Endothelial cell (in vitro differentiated cells): Measurements from ENCODE around the gene PDE4D. TPM values are rescaled to one million over a fixed set of nuclear protein-coding genes. Genes with fewer than 3 reads are reported as not detected.
A peak's percentile ranks its signal among the peaks of the same experiment; 100 is the strongest.

ENCODE experiments used
- DNase-seq: peaks from one replicate; pipeline ENCODE4 v3.0.0; 2021; ENCODE audit warnings: low spot score
- H3K27ac Mint-ChIP-seq: one replicate; pipeline ENCODE4 v1.8.0; 2021; ENCODE audit warnings: mixed read lengths, inconsistent platforms; ENCODE audit not compliant: unreplicated experiment
- H3K27me3 Mint-ChIP-seq: one replicate; pipeline ENCODE4 v1.8.0; 2021; ENCODE audit warnings: mild to moderate bottlenecking, moderate library complexity, mixed read lengths, inconsistent platforms; ENCODE audit not compliant: unreplicated experiment
- H3K36me3 Mint-ChIP-seq: one replicate; pipeline ENCODE4 v1.8.0; 2021; ENCODE audit warnings: mild to moderate bottlenecking, low read depth, mixed read lengths, inconsistent platforms; ENCODE audit not compliant: unreplicated experiment
- H3K4me1 Mint-ChIP-seq: one replicate; pipeline ENCODE4 v1.8.0; 2021; ENCODE audit warnings: mild to moderate bottlenecking, mixed read lengths, inconsistent platforms; ENCODE audit not compliant: unreplicated experiment
- H3K4me3 Mint-ChIP-seq: one replicate; pipeline ENCODE4 v1.8.0; 2021; ENCODE audit warnings: mild to moderate bottlenecking, mixed read lengths, inconsistent platforms; ENCODE audit not compliant: unreplicated experiment
- H3K9me3 Mint-ChIP-seq: one replicate; pipeline ENCODE4 v1.8.0; 2021; ENCODE audit warnings: mixed read lengths, inconsistent platforms; ENCODE audit not compliant: unreplicated experiment
- total RNA-seq: library from RNA; stranded (reverse); fragmentation: NEBNext Ultra II Directional; extraction: Animal tissue kit (Norgen Biotek cat#: 25700); gene quantifications from one replicate; pipeline ENCODE4 v1.2.1, GENCODE V29; 2021; ENCODE audit not compliant: unreplicated experiment
- TF ChIP-seq, protein P1 (sequence below): fragments of 200-600 bp; sonication (generic); IDR thresholded peaks from one replicate; pipeline ENCODE4 v1.5.0; 2021; ENCODE audit warnings: antibody characterized with exemption; ENCODE audit not compliant: unreplicated experiment

PDE4D gene
- total RNA-seq, 1 donor from 2014 or later: 9.4 TPM

DNA sequence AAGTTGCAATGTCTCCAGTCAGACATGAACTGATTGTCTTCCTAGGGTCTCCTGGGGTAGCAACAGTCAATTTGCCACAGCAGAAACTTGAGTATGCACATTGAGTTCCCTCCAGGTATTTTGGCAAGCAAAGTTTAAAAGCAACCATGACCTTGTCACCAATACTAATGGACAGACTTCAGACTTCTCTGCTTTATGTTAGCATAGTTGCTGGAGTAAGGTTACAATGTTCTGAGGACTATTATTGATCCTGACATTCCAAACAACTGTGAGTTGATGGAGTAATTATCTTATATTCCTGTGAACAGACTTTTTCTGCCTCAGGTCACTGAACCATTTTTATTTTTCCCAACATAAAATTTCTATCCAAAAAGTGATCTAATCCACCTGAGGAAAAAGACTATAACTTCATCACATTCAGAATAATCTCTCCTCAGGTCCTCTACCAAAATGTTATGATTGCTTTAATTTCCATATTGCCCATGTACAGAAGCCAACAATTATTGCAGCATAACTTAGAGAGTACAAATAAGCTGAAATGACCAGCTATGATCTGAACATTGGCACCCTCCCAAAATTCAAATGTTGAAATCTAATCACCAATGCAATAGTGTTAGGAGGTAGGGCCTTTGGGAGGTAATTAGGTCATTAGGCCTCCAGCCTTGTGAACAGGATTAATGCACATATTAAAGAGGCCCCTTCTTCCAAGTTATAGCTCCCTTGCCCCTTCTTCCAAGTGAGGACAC is 228.3 kb downstream of the PDE4D start:
- TF ChIP-seq, protein P1, sequence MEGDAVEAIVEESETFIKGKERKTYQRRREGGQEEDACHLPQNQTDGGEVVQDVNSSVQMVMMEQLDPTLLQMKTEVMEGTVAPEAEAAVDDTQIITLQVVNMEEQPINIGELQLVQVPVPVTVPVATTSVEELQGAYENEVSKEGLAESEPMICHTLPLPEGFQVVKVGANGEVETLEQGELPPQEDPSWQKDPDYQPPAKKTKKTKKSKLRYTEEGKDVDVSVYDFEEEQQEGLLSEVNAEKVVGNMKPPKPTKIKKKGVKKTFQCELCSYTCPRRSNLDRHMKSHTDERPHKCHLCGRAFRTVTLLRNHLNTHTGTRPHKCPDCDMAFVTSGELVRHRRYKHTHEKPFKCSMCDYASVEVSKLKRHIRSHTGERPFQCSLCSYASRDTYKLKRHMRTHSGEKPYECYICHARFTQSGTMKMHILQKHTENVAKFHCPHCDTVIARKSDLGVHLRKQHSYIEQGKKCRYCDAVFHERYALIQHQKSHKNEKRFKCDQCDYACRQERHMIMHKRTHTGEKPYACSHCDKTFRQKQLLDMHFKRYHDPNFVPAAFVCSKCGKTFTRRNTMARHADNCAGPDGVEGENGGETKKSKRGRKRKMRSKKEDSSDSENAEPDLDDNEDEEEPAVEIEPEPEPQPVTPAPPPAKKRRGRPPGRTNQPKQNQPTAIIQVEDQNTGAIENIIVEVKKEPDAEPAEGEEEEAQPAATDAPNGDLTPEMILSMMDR: no peak
- no peak overlapping the region for H3K27ac Mint-ChIP-seq
- H3K4me1 Mint-ChIP-seq: no peaks in the 10 kb centered on the region
- no peaks in the 10 kb centered on the region for H3K27me3 Mint-ChIP-seq
- no peak overlapping the region for H3K4me3 Mint-ChIP-seq
- H3K36me3 Mint-ChIP-seq: no peaks in the 10 kb centered on the region
- DNase-seq: no peak
- H3K9me3 Mint-ChIP-seq: no peaks in the 10 kb centered on the region

DNA sequence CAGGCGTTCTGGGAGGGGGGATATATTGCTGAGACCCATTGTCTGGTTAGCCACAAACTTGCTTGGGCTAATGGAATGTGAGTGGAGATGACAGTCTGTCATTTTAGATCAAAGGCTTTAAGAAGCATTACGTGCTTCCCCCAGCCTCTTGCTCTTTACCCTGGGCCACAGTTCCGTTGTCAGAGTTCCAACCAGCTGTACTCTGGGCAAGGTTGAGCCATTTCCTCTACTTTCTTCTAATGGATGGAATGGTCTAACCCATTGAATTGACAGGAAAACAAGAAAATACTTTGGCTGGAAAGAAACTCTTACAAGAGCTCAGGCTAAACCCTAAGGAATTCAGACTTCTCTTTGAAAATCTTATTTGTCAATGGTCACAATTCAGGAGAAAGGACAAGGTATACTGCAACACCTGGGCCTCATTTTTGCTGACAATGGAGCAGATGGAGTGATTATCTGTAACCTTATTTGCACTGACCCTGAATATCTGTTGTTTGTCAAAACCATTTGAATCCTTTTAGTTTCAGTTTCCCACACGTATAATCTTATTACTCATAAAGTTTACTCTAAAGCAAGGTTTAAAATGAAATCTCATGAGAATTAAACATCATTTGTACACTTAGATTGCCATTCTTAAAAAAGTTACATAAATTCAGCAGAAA is 231.4 kb downstream of the PDE4D start:
- H3K4me3 Mint-ChIP-seq: no peak overlapping the region
- no peaks in the 10 kb centered on the region for H3K36me3 Mint-ChIP-seq
- H3K9me3 Mint-ChIP-seq: no peaks in the 10 kb centered on the region
- no peak overlapping the region for H3K27ac Mint-ChIP-seq
- no peaks in the 10 kb centered on the region for H3K4me1 Mint-ChIP-seq
- no peak for DNase-seq
- TF ChIP-seq, protein P1: no peak
- no peaks in the 10 kb centered on the region for H3K27me3 Mint-ChIP-seq

DNA sequence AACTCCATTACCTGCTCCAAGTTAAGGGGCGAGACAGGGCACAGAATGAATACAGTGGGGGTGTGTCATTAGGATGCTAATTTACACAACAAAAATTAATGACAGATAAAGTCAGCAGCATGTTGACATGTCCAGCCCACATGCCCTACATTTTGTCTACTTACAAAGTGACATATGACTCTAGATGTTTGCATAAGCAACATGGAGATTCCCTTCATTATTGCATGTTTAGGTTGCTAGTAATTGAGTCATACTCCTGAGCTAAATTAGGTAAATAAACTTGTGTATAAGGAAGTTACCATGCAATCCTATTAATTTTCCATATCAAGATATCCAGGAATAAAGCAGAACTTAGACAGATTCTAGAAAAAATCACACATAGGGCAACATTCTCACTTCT is 232.2 kb downstream of the PDE4D start:
- H3K36me3 Mint-ChIP-seq: no peaks in the 10 kb centered on the region
- H3K9me3 Mint-ChIP-seq: no peaks in the 10 kb centered on the region
- DNase-seq: no peak
- TF ChIP-seq, protein P1: no peak
- no peaks in the 10 kb centered on the region for H3K27me3 Mint-ChIP-seq
- no peaks in the 10 kb centered on the region for H3K4me1 Mint-ChIP-seq
- H3K27ac Mint-ChIP-seq: no peak overlapping the region
- no peak overlapping the region for H3K4me3 Mint-ChIP-seq

DNA sequence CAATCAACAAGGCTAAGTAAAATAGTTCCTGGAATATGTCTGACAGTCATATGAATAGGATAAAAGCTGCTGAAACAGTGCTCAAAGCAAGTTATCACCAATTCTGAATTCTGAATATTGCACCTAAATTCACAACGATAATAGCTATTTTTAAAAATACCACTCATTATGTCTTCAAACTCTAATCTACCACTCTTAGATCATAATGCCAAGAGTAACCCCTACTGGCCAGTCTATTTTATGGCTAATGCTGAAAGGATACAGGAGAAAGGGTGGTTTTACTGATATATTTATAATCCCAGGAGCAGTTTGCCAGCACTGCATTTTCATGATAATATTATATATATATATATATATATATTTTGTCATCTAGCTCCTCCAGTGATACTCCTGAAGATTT is 232.8 kb downstream of the PDE4D start:
- H3K36me3 Mint-ChIP-seq: no peaks in the 10 kb centered on the region
- H3K27ac Mint-ChIP-seq: no peak overlapping the region
- DNase-seq: no peak
- TF ChIP-seq, protein P1: peak; percentile 24
- H3K9me3 Mint-ChIP-seq: no peaks in the 10 kb centered on the region
- no peaks in the 10 kb centered on the region for H3K27me3 Mint-ChIP-seq
- no peaks in the 10 kb centered on the region for H3K4me1 Mint-ChIP-seq
- H3K4me3 Mint-ChIP-seq: no peak overlapping the region
